Gastroesophageal sphincter (tissue), 3 donors: Measurements from ENCODE around the gene GPR153.

ENCODE experiments used
- CTCF ChIP-seq, 4 experiments: fragments of 200-600 bp in 2 of 4; fragments of 450-650 bp in 2 of 4; sonication (generic) in 1 of 4; IDR thresholded peaks; one replicate each; pipeline ENCODE4 v1.5.1; 2017 to 2019; ENCODE audit warnings: antibody characterized with exemption in 4 of 4, mild to moderate bottlenecking in 2 of 4, moderate library complexity in 2 of 4
- EP300 ChIP-seq: sonication (generic); formaldehyde crosslinking; IDR thresholded peaks from one replicate; pipeline ENCODE4 v1.6.1; 2017; ENCODE audit warnings: antibody characterized with exemption, mild to moderate bottlenecking
- POLR2A ChIP-seq, 2 donors: fragments of 450-650 bp; IDR thresholded peaks; one replicate each; pipeline ENCODE4 v1.6.1; 2017; ENCODE audit warnings: antibody characterized with exemption in 2 of 2, mild to moderate bottlenecking in 2 of 2, moderate library complexity in 1 of 2
- POLR2AphosphoS5 ChIP-seq: sonication (generic); formaldehyde crosslinking; IDR thresholded peaks from one replicate; pipeline ENCODE4 v1.6.1; 2017; ENCODE audit warnings: antibody characterized with exemption

- TF ChIP-seq POLR2AphosphoS5 (no peak), POLR2A (IDR thresholded peaks at IDR 0.05) (no peak), CTCF (IDR thresholded peaks at IDR 0.05) (no peak), EP300 (no peak)
Measured at GRCh38 chr1:6244401-6245049, 16.4 kb downstream of the GPR153 start.
